Pancreas (tissue), 10 donors: ENCODE measurements around the gene FGFR2. TPM values are rescaled to one million over a fixed set of nuclear protein-coding genes. Genes with fewer than 3 reads are reported as not detected.

Source experiments
- ATAC-seq, 4 donors: fragments of 200-7000 bp; cut with Tn5 transposase; one replicate each; pipeline versions ENCODE4 v1.8.0 to v1.9.1; 2020; ENCODE audit warnings: mild to moderate bottlenecking in 4 of 4, moderate library complexity in 4 of 4
- DNase-seq, 6 donors: peaks; one replicate each; pipeline ENCODE4 v3.0.0-alpha.2; 2020
- FAIRE-seq: peaks from 2 replicates; lab custom pipeline; 2012; peaks lifted over from hg19 to GRCh38; lab: Jason Lieb, UNC
- H3K27ac ChIP-seq, 4 donors: fragments of 200-600 bp; sonication (generic); 1 replicate in 3 of 4; 2 replicates in 1 of 4; pipeline versions ENCODE4 v1.5.0 to v1.8.0; 2020
- H3K27me3 ChIP-seq, 4 donors: fragments of 200-600 bp; one replicate each; pipeline ENCODE4 v1.8.0; 2021
- H3K36me3 ChIP-seq, 3 donors: fragments of 200-600 bp; sonication (generic) in 1 of 3; one replicate each; pipeline versions ENCODE4 v1.5.0 to v1.8.0; 2020 to 2021
- H3K4me1 ChIP-seq, 3 donors: fragments of 200-600 bp; one replicate each; pipeline ENCODE4 v1.8.0; 2021
- H3K4me3 ChIP-seq, 4 donors: fragments of 200-600 bp; sonication (generic) in 2 of 4; one replicate each; pipeline versions ENCODE4 v1.5.0 to v1.8.0; 2020 to 2021
- H3K9me3 ChIP-seq, 4 donors: fragments of 200-600 bp; one replicate each; pipeline ENCODE4 v1.8.0; 2021
- CTCF ChIP-seq, 4 donors: fragments of 200-600 bp; sonication (generic) in 3 of 4; IDR thresholded peaks; one replicate each; pipeline versions ENCODE4 v1.5.0 to v1.8.0; 2021; ENCODE audit warnings: antibody characterized with exemption in 4 of 4
- WGBS, 2 donors: extraction: QIAGEN DNeasy Blood & Tissue Kit; methylation state at CpG; one replicate each; pipeline ENCODE4 v1.1.7; 2013; 5-methylcytosine and 5-hydroxymethylcytosine counted together
- intact Hi-C, 3 donors: fragments of 100-400 bp; cut with DNase I; formaldehyde crosslinking; loops; one replicate each; pipeline versions ENCODE4 v1.11.1 to v1.14.2; 2022
- polyA plus RNA-seq, 2 donors: library from polyadenylated mRNA; stranded (reverse); fragments of 200-250 nt; gene quantifications; one replicate each; pipeline ENCODE4 v1.2.3, GENCODE V29; 2013
- total RNA-seq, 6 donors: library from RNA; stranded (reverse); fragmentation: NEBNext Ultra II Directional in 4 of 6; extraction: Animal tissue kit (Norgen Biotek cat#: 25700) in 4 of 6; gene quantifications; one replicate each; pipeline versions ENCODE4 v1.2.1 to v1.2.4, GENCODE V29; 2021 to 2023
- donor health status: healthy with polysubstance abuse.
- donor health status: DM: no; HTN: no; CAD: no; lungs with moderate emphysema.
- donor health status: DM: no; HTN: no; CAD: no.
- donor health status: control.
- donor health status: control.
- donor health status: Bipolar disorder and iron deficiency.
- donor health status: DM: yes; HTN: yes; CAD: no.
- donor health status: DM: no; HTN: no; CAD: no.
- donor health status: DM: no; HTN: no; CAD: no.
- donor health status: DM: yes; HTN: yes; CAD: no.

The FGFR2 gene
- total and polyA plus RNA-seq, 8 donors, result 23.8 to 64.0 (median 31.4) TPM

- FAIRE-seq, result no peak
- WGBS, 2 donors, result 73 to 79% methylated on average over 14 of the region's 14 CpGs
- H3K27ac ChIP-seq, result no peak overlapping the region
- intact Hi-C loops, result no loop called here
- no peak overlapping the region for H3K4me3 ChIP-seq
- no peak for ATAC-seq
- DNase-seq, result no peak
- no peaks in the 10 kb centered on the region for H3K4me1 ChIP-seq
- no peaks in the 10 kb centered on the region for H3K9me3 ChIP-seq
- no peaks in the 10 kb centered on the region for H3K36me3 ChIP-seq
- no peaks in the 10 kb centered on the region for H3K27me3 ChIP-seq
- no peak for TF ChIP-seq CTCF (IDR thresholded peaks at IDR 0.05)
Measured at GRCh38 chr10:121510201-121510771, 88.0 kb downstream of the FGFR2 start.

DNA sequence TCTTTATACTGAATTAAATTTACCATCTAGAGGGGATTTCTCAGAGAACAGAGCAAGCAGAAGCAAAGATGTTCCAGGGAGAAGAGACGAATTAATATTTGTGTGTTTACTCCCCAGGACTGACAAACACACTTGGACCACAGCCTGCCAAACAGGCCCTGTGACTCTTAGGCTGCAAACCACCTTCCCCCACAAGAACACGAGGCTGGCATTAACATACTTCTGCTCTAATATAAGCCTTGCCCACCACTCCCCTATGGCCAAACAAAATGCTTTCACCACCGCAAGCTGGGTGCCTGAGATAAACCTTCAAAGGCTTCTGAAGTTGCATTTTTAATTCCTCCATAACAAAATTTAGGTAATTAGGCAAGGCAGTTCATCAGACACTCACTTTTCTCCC is 88.4 kb downstream of the FGFR2 start:
- ATAC-seq, result no peak
- TF ChIP-seq CTCF (IDR thresholded peaks at IDR 0.05), result no peak
- Histone ChIP-seq H3K36me3 (no peaks in the 10 kb centered on the region), H3K27ac (no peak overlapping the region), H3K4me3 (no peak overlapping the region), H3K9me3 (no peaks in the 10 kb centered on the region), H3K27me3 (no peaks in the 10 kb centered on the region), H3K4me1 (no peaks in the 10 kb centered on the region)
- intact Hi-C loops, result no loop called here
- WGBS, 2 donors, result 65 to 73% methylated on average over 3 of the region's 3 CpGs
- no peak for DNase-seq
- FAIRE-seq, result no peak

DNA sequence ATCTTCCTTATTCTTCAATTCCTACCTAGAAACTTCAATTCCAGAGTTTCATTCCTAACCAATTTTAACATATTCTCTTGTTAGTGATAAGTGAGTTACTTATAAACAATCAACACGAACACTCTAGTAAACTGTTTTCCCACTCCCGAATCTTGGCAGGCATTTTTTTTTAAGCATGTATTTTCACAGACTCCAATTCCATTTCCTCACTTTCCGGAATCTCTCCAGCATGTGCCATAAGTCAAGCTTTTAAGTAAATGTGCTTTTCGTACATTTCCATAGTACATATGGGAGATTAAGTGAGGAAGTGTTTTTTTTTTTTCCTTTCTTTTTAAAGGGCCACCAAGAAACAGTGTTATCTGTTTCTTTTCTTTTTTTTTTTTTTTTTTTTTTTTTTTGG is 89.1 kb downstream of the FGFR2 start:
- TF ChIP-seq CTCF (IDR thresholded peaks at IDR 0.05), result no peak
- Histone ChIP-seq H3K4me3 (no peak overlapping the region), H3K4me1 (no peaks in the 10 kb centered on the region), H3K36me3 (no peaks in the 10 kb centered on the region), H3K27me3 (no peaks in the 10 kb centered on the region), H3K9me3 (no peaks in the 10 kb centered on the region), H3K27ac (no peak overlapping the region)
- DNase-seq (no peak), FAIRE-seq (no peak), ATAC-seq (no peak)
- WGBS, 2 donors, result 45 to 55% methylated on average over 4 of the region's 4 CpGs
- intact Hi-C loops, result no loop called here

GRCh38 chr10:121503587-121504051 is 94.6 kb downstream of the FGFR2 start:
- intact Hi-C loops, result no loop called here
- Histone ChIP-seq H3K4me3 (no peak overlapping the region), H3K4me1 (no peaks in the 10 kb centered on the region), H3K27me3 (no peaks in the 10 kb centered on the region), H3K36me3 (no peaks in the 10 kb centered on the region), H3K9me3 (no peaks in the 10 kb centered on the region), H3K27ac (no peak overlapping the region)
- no peak for DNase-seq
- no peak for TF ChIP-seq CTCF (IDR thresholded peaks at IDR 0.05)
- WGBS, 2 donors, result 57 to 66% methylated on average over 6 of the region's 6 CpGs
- no peak for ATAC-seq
- no peak for FAIRE-seq

DNA sequence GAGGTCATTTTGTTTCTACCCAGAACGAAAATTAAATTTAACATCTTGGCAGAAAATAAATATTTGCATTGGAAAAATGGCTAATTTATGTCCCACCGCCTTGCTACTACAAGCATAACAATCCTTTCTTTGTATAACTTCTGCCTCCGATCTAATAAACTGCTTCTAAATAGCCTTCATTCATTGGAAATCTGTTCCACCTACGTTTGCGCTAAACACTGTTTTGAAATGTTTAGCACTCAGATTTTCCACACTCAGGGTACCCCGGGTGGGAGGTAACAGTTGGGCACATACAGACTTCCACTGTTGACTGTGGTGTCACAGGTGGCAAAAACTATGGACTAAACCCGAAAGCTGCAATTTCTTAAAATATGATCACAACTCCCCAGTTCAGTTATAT is 96.4 kb downstream of the FGFR2 start:
- H3K27me3 ChIP-seq, result no peaks in the 10 kb centered on the region
- no peak for DNase-seq
- 20 to 21% methylated on average over 7 of the region's 7 CpGs for WGBS, 2 donors
- H3K9me3 ChIP-seq, result no peaks in the 10 kb centered on the region
- H3K4me3 ChIP-seq, result no peak overlapping the region
- peak in 1 of 4 donors; percentile 17 for ATAC-seq
- H3K36me3 ChIP-seq, result no peaks in the 10 kb centered on the region
- no peak overlapping the region for H3K27ac ChIP-seq
- TF ChIP-seq CTCF (IDR thresholded peaks at IDR 0.05), result no peak
- H3K4me1 ChIP-seq, result no peaks in the 10 kb centered on the region
- FAIRE-seq, result no peak
- intact Hi-C loops, result no loop called here
